K562 (cell line): Measurements from ENCODE around the gene PRDM15.

ENCODE experiments used
- E2F8 ChIP-seq: fragments of 450-650 bp; IDR thresholded peaks from 2 replicates; pipeline ENCODE4 v1.7.1; 2018; ENCODE audit warnings: mild to moderate bottlenecking, low read depth; ENCODE audit not compliant: partially characterized antibody
- EWSR1 ChIP-seq: fragments of 450-650 bp; IDR thresholded peaks from 2 replicates; pipeline ENCODE4 v1.6.1; 2018; ENCODE audit warnings: borderline replicate concordance, mild to moderate bottlenecking, low read depth, moderate library complexity; ENCODE audit not compliant: partially characterized antibody
- FOXK1 ChIP-seq: sonication (generic); formaldehyde crosslinking; IDR thresholded peaks from 2 replicates; pipeline ENCODE4 v1.8.0; 2022; ENCODE audit warnings: missing genetic modification reagents, mild to moderate bottlenecking, borderline replicate concordance
- POLR2A ChIP-seq: fragments of 450-650 bp; conservative IDR thresholded peaks from 2 replicates; pipeline ENCODE4 v1.6.1; 2016
- PREB ChIP-seq: sonication (generic); formaldehyde crosslinking; IDR thresholded peaks from 2 replicates; pipeline ENCODE4 v1.8.1; 2023; ENCODE audit warnings: mild to moderate bottlenecking, missing genetic modification reagents
- ZNF274 ChIP-seq: IDR thresholded peaks from 2 replicates; pipeline ENCODE4 v1.6.1; 2011; ENCODE audit warnings: low read depth, mild to moderate bottlenecking, low read length, moderate library complexity, borderline replicate concordance
- ZNF384 ChIP-seq: IDR thresholded peaks from 2 replicates; pipeline ENCODE4 v1.6.1; 2012; ENCODE audit warnings: low read depth, low read length, improper control_type of control experiment
- ZNF57 ChIP-seq: fragments of 450-650 bp; formaldehyde crosslinking; IDR thresholded peaks from 2 replicates; pipeline ENCODE4 v1.4.0; 2020; ENCODE audit warnings: mild to moderate bottlenecking, moderate library complexity

GRCh38 chr21:41908829-41909228 is 29.7 kb upstream of the PRDM15 start:
- TF ChIP-seq ZNF57 (no peak), E2F8 (no peak), EWSR1 (no peak), POLR2A (no peak), FOXK1 (CRISPR knock-in tag) (no peak), ZNF384 (no peak), ZNF274 (no peak), PREB (CRISPR knock-in tag) (no peak)
